GM21360 (cell line): ENCODE results near the gene ASB6.
A peak's percentile ranks its signal among the peaks of the same experiment; 100 is the strongest.

Experiments
- ATAC-seq: cut with Tn5 transposase; IDR thresholded peaks from one replicate; pipeline ENCODE4 v1.9.1; 2021; ENCODE audit warnings: mild to moderate bottlenecking, moderate library complexity; ENCODE audit not compliant: unreplicated experiment

Gene ASB6

GRCh38 chr9:129641750-129642585, at the start of gene ASB6:
TSS of gene ASB6 (minus strand) at chr9:129642151. CDS start at chr9:129641999, 152 bp downstream.
- ATAC-seq: peak; percentile 83

GRCh38 chr9:129688285-129689043, 46.5 kb upstream of the ASB6 start:
- no peak for ATAC-seq

- ATAC-seq: no peak
These were observed 45.4 kb upstream of the ASB6 start for GRCh38 chr9:129687391-129687790.

GRCh38 chr9:129686736-129687135, 44.8 kb upstream of the ASB6 start:
- ATAC-seq: no peak

GRCh38 chr9:129685933-129686259, 43.9 kb upstream of the ASB6 start:
- ATAC-seq: no peak

GRCh38 chr9:129685220-129685932, 43.4 kb upstream of the ASB6 start:
- ATAC-seq: no peak

- no peak for ATAC-seq
These were observed 40.4 kb upstream of the ASB6 start for GRCh38 chr9:129682381-129682780.

GRCh38 chr9:129681924-129682323, 40.0 kb upstream of the ASB6 start:
- ATAC-seq: no peak

GRCh38 chr9:129679537-129679936, 37.6 kb upstream of the ASB6 start:
- no peak for ATAC-seq

GRCh38 chr9:129678844-129679243, 36.9 kb upstream of the ASB6 start:
- no peak for ATAC-seq

GRCh38 chr9:129677456-129677855, 35.5 kb upstream of the ASB6 start:
- ATAC-seq: no peak

GRCh38 chr9:129676975-129677374, 35.0 kb upstream of the ASB6 start:
- no peak for ATAC-seq

GRCh38 chr9:129676287-129676686, 34.3 kb upstream of the ASB6 start:
- ATAC-seq: no peak

GRCh38 chr9:129675620-129676019, 33.7 kb upstream of the ASB6 start:
- ATAC-seq: no peak

- ATAC-seq: no peak
These were observed 32.3 kb upstream of the ASB6 start for GRCh38 chr9:129674229-129674628.

GRCh38 chr9:129673602-129674001, 31.7 kb upstream of the ASB6 start:
- no peak for ATAC-seq

GRCh38 chr9:129672702-129673101, 30.8 kb upstream of the ASB6 start:
- no peak for ATAC-seq

- ATAC-seq: no peak
These were observed 29.6 kb upstream of the ASB6 start for GRCh38 chr9:129671519-129671918.

GRCh38 chr9:129671065-129671464, 29.1 kb upstream of the ASB6 start:
- no peak for ATAC-seq

GRCh38 chr9:129669946-129670345, 28.0 kb upstream of the ASB6 start:
- no peak for ATAC-seq

GRCh38 chr9:129669141-129669718, 27.3 kb upstream of the ASB6 start:
- no peak for ATAC-seq
